ENCODE measurements around the gene SLC22A1. TPM values are rescaled to one million over a fixed set of nuclear protein-coding genes. Genes with fewer than 3 reads are reported as not detected.

Gene SLC22A1
- polyA plus RNA-seq, 1 donor from 2014 or later: 0.71 TPM

DNA sequence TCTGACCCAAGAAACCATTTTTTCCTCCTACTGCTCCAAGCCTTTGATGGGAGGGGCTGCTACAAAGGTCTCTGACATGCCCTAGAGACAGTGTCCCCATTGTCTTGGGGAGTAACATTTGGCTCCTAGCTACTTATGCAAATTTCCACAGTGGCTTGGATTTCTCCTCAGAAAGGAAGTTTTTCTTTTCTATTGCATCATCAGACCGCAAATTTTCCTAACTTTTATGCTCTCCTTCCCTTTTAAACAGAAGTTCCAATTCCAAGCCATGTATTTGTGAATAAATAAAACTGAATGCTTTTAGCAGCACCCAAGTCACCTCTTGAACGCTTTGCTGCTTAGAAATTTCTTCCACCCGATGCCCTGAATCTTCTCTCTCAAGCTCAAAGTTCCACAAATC, 86.0 kb downstream of the SLC22A1 start:
- no peak overlapping the region for H2AFZ ChIP-seq (ENCODE audit: low read depth, low read length)
- no peaks in the 10 kb centered on the region for H3K36me3 ChIP-seq (ENCODE audit: insufficient read depth, low read length)
- no peaks in the 10 kb centered on the region for H3K79me2 ChIP-seq (replicated peaks; ENCODE audit: insufficient read depth, low read length)
- H3K27ac ChIP-seq (ENCODE audit: low read length): no peak overlapping the region
- H4K20me1 ChIP-seq (ENCODE audit: insufficient read depth): no peaks in the 10 kb centered on the region
- H3K4me2 ChIP-seq (ENCODE audit: low read length): no peak overlapping the region
- no peaks in the 10 kb centered on the region for H3K9me2 ChIP-seq (ENCODE audit: insufficient read depth, low read length)
- no peaks in the 10 kb centered on the region for H3F3A ChIP-seq (ENCODE audit: insufficient read depth, low read length, poor library complexity, severe bottlenecking)
- H3K9me3 ChIP-seq (ENCODE audit: low read length): no peaks in the 10 kb centered on the region
- no peaks in the 10 kb centered on the region for H3K27me3 ChIP-seq (ENCODE audit: insufficient read depth, low read depth, low read length)
- TF ChIP-seq SMC3 (conservative IDR thresholded peaks at IDR 0.05; ENCODE audit: poor library complexity) (no peak), TAF1 (IDR thresholded peaks at IDR 0.05; ENCODE audit: low read depth) (no peak), RAD21 (conservative IDR thresholded peaks at IDR 0.05) (no peak), EZH2 (IDR thresholded peaks at IDR 0.05; ENCODE audit: borderline replicate concordance, insufficient read depth, low read length, poor library complexity, severe bottlenecking) (no peak), POLR2AphosphoS5 (IDR thresholded peaks at IDR 0.05) (no peak), EP300 (conservative IDR thresholded peaks at IDR 0.05; ENCODE audit: poor library complexity, severe bottlenecking) (no peak), MXI1 (conservative IDR thresholded peaks at IDR 0.05; ENCODE audit: poor library complexity, severe bottlenecking) (no peak)
- TF ChIP-seq, protein P1, sequence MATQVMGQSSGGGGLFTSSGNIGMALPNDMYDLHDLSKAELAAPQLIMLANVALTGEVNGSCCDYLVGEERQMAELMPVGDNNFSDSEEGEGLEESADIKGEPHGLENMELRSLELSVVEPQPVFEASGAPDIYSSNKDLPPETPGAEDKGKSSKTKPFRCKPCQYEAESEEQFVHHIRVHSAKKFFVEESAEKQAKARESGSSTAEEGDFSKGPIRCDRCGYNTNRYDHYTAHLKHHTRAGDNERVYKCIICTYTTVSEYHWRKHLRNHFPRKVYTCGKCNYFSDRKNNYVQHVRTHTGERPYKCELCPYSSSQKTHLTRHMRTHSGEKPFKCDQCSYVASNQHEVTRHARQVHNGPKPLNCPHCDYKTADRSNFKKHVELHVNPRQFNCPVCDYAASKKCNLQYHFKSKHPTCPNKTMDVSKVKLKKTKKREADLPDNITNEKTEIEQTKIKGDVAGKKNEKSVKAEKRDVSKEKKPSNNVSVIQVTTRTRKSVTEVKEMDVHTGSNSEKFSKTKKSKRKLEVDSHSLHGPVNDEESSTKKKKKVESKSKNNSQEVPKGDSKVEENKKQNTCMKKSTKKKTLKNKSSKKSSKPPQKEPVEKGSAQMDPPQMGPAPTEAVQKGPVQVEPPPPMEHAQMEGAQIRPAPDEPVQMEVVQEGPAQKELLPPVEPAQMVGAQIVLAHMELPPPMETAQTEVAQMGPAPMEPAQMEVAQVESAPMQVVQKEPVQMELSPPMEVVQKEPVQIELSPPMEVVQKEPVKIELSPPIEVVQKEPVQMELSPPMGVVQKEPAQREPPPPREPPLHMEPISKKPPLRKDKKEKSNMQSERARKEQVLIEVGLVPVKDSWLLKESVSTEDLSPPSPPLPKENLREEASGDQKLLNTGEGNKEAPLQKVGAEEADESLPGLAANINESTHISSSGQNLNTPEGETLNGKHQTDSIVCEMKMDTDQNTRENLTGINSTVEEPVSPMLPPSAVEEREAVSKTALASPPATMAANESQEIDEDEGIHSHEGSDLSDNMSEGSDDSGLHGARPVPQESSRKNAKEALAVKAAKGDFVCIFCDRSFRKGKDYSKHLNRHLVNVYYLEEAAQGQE (IDR thresholded peaks at IDR 0.05; ENCODE audit: borderline replicate concordance): no peak
- TF ChIP-seq, protein P2, sequence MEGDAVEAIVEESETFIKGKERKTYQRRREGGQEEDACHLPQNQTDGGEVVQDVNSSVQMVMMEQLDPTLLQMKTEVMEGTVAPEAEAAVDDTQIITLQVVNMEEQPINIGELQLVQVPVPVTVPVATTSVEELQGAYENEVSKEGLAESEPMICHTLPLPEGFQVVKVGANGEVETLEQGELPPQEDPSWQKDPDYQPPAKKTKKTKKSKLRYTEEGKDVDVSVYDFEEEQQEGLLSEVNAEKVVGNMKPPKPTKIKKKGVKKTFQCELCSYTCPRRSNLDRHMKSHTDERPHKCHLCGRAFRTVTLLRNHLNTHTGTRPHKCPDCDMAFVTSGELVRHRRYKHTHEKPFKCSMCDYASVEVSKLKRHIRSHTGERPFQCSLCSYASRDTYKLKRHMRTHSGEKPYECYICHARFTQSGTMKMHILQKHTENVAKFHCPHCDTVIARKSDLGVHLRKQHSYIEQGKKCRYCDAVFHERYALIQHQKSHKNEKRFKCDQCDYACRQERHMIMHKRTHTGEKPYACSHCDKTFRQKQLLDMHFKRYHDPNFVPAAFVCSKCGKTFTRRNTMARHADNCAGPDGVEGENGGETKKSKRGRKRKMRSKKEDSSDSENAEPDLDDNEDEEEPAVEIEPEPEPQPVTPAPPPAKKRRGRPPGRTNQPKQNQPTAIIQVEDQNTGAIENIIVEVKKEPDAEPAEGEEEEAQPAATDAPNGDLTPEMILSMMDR (IDR thresholded peaks at IDR 0.05; ENCODE audit: poor library complexity, severe bottlenecking): no peak
- H3K4me3 ChIP-seq (ENCODE audit: low read length): no peak overlapping the region
- H3K9ac ChIP-seq (ENCODE audit: low read length): no peak overlapping the region

Small RNA genes within 50 kb of the gene (small RNA-seq; reads per million reads assigned to genes)
- gene AL645733.1: 0 reads per million in 3 experiments

Other genes starting within 250 kb of the SLC22A1 start
- not detected in 2 replicates for gene MAS1, start 230.8 kb upstream of the SLC22A1 start, polyA plus RNA-seq
- 15.0 and 22.6 TPM in 2 replicates for gene IGF2R, start 152.7 kb upstream of the SLC22A1 start, polyA plus RNA-seq
- gene SLC22A2, start 137.0 kb downstream of the SLC22A1 start, polyA plus RNA-seq: not detected in 2 replicates
- 0.10 TPM in 1 of 2 replicates, not detected in the other for gene SLC22A3, start 226.6 kb downstream of the SLC22A1 start, polyA plus RNA-seq